Adrenal gland (tissue), 12 donors: Measurements from ENCODE around the gene RNF217. TPM values are rescaled to one million over a fixed set of nuclear protein-coding genes. Genes with fewer than 3 reads are reported as not detected.
"Not testable (repeated sequence)": the region's sequence is repeated elsewhere in the genome, so short reads cannot be mapped to it uniquely, and the experiment has no call there.

Source experiments
- DNase-seq, 7 donors: peaks; one replicate each; pipeline ENCODE4 v3.0.0-alpha.2; 2019 to 2020
- H3K27ac ChIP-seq, 5 donors: fragments of 200-600 bp; sonication (generic) in 4 of 5; 1 replicate in 3 of 5; 2 replicates in 2 of 5; pipeline versions ENCODE4 v1.5.1 to v1.8.0; 2016 to 2020; ENCODE audit warnings: mild to moderate bottlenecking in 1 of 5
- H3K27me3 ChIP-seq: fragments of 200-600 bp; 2 replicates; pipeline ENCODE4 v1.8.0; 2021
- H3K36me3 ChIP-seq, 2 donors: fragments of 200-600 bp; replicated peaks in 1 of 2; 1 replicate in 1 of 2; 2 replicates in 1 of 2; pipeline versions ENCODE4 v1.5.1 to v1.8.0; 2018 to 2022
- H3K4me1 ChIP-seq, 2 donors: fragments of 200-600 bp; replicated peaks in 1 of 2; 1 replicate in 1 of 2; 2 replicates in 1 of 2; pipeline versions ENCODE4 v1.5.1 to v1.8.0; 2018 to 2021
- H3K4me3 ChIP-seq, 4 donors: fragments of 200-600 bp; sonication (generic) in 3 of 4; one replicate each; pipeline ENCODE4 v1.5.1; 2016 to 2018
- H3K9me3 ChIP-seq, 3 donors: fragments of 200-600 bp; sonication (generic) in 1 of 3; replicated peaks in 1 of 3; 1 replicate in 2 of 3; 2 replicates in 1 of 3; pipeline versions ENCODE4 v1.5.1 to v1.8.0; 2016 to 2021
- CTCF ChIP-seq, 6 experiments: fragments of 450-650 bp in 4 of 6; fragments of 200-600 bp in 2 of 6; sonication (generic) in 1 of 6; IDR thresholded peaks; 1 replicate in 5 of 6; 2 replicates in 1 of 6; pipeline versions ENCODE4 v1.5.1 to v1.8.0; 2016 to 2021; ENCODE audit warnings: antibody characterized with exemption in 6 of 6, mild to moderate bottlenecking in 2 of 6, moderate library complexity in 1 of 6
- POLR2A ChIP-seq, 2 donors: fragments of 450-650 bp; IDR thresholded peaks; one replicate each; pipeline ENCODE4 v1.6.1; 2017; ENCODE audit warnings: antibody characterized with exemption in 2 of 2, mild to moderate bottlenecking in 2 of 2, moderate library complexity in 1 of 2
- WGBS, 4 donors: extraction: QIAGEN DNeasy Blood & Tissue Kit in 2 of 4; methylation state at CpG; one replicate each; pipeline versions ENCODE4 v1.1.5 to v1.1.7; 2013 to 2017; 5-methylcytosine and 5-hydroxymethylcytosine counted together
- intact Hi-C, 2 donors: fragments of 100-400 bp; cut with DNase I; formaldehyde crosslinking; loops; one replicate each; pipeline versions ENCODE4 v1.14.1 to v1.15.0; 2022 to 2023
- polyA plus RNA-seq, 3 donors: library from polyadenylated mRNA; stranded (reverse); fragments of 200-250 nt in 2 of 3; fragments of 350-450 nt in 1 of 3; fragmentation: Illumina TruSeq in 1 of 3; extraction: RNeasy Lipid Tissue Mini Kit (QIAGEN cat#74804) in 1 of 3; gene quantifications; one replicate each; pipeline ENCODE4 v1.2.3, GENCODE V29; 2013 to 2014
- total RNA-seq, 9 donors: library from RNA; depleted of rRNA in 4 of 9; stranded (reverse); fragments of >200 nt in 4 of 9; fragments of 120-200 nt in 1 of 9; fragmentation: NEBNext Ultra II Directional in 1 of 9; extraction: Animal tissue kit (Norgen Biotek cat#: 25700) in 1 of 9; gene quantifications; one replicate each; pipeline versions ENCODE4 v1.1.0 to v1.2.4, GENCODE V29; 2013 to 2023
- donor health status: healthy with polysubstance abuse.
- donor health status: Bipolar disorder and iron deficiency.
- donor health status: DM: yes; HTN: yes; CAD: no.
- donor health status: DM: no; HTN: no; CAD: no.
- donor health status: DM: no; HTN: no; CAD: no.
- donor health status: DM: yes; HTN: yes; CAD: no.

RNF217 gene
- total and polyA plus RNA-seq, 12 donors, result 4.6 to 23.0 (median 11.5) TPM

- Histone ChIP-seq H3K36me3 (no peaks in the 10 kb centered on the region), H3K4me1 (no peaks in the 10 kb centered on the region), H3K4me3 (no peak overlapping the region), H3K27me3 (no peaks in the 10 kb centered on the region), H3K27ac (no peak overlapping the region), H3K9me3 (no peaks in the 10 kb centered on the region)
- intact Hi-C loops, result no loop called here
- TF ChIP-seq CTCF (IDR thresholded peaks at IDR 0.05) (no peak), POLR2A (IDR thresholded peaks at IDR 0.05) (no peak)
- WGBS, 4 donors, result 79 to 89% (median 86%) methylated on average over 3 of the region's 3 CpGs
- no peak for DNase-seq
Measured at GRCh38 chr6:125066964-125067363, 104.7 kb downstream of the RNF217 start.

GRCh38 chr6:125067552-125067951, 105.3 kb downstream of the RNF217 start:
- no peaks in the 10 kb centered on the region for H3K27me3 ChIP-seq
- no peaks in the 10 kb centered on the region for H3K9me3 ChIP-seq
- H3K36me3 ChIP-seq, result no peaks in the 10 kb centered on the region
- no peak overlapping the region for H3K27ac ChIP-seq
- no peak overlapping the region for H3K4me3 ChIP-seq
- H3K4me1 ChIP-seq, result no peaks in the 10 kb centered on the region
- TF ChIP-seq CTCF (IDR thresholded peaks at IDR 0.05) (no peak), POLR2A (IDR thresholded peaks at IDR 0.05) (no peak)
- 86 to 91% (median 87%) methylated on average over 1 of the region's 1 CpG for WGBS, 4 donors
- intact Hi-C loops, result no loop called here
- DNase-seq, result no peak

DNA sequence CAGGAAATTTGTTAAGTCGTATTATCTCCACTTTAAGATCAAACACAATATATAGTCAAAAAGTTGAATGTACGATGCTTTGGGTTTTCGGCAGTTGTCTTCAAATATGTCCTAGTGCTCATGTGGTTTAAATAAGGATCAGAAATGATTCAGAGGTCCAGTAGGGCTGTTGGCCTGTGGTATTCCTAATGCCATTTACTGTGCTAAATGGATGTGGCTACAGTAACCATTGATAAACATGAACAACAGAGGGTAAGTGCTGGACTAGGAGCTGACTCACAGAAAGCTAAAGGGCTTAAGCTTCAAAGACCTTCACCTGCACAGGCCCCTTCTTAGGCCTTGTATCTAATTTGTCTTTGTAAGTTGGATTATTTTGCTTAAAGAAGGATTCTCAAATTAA, 110.8 kb downstream of the RNF217 start:
- TF ChIP-seq CTCF (IDR thresholded peaks at IDR 0.05) (no peak), POLR2A (IDR thresholded peaks at IDR 0.05) (no peak)
- no peaks in the 10 kb centered on the region for H3K9me3 ChIP-seq
- H3K36me3 ChIP-seq, result no peaks in the 10 kb centered on the region
- 91 to 99% (median 97%) methylated on average over 3 of the region's 3 CpGs for WGBS, 4 donors
- DNase-seq, result no peak
- no peaks in the 10 kb centered on the region for H3K4me1 ChIP-seq
- H3K4me3 ChIP-seq, result no peak overlapping the region
- no peak overlapping the region for H3K27ac ChIP-seq
- no peaks in the 10 kb centered on the region for H3K27me3 ChIP-seq
- intact Hi-C loops, result loop anchor here in 1 of 2 donors (5.0 kb wide), 1 partner anchor 81 kb away; no protein-coding TSS in a partner anchor

DNA sequence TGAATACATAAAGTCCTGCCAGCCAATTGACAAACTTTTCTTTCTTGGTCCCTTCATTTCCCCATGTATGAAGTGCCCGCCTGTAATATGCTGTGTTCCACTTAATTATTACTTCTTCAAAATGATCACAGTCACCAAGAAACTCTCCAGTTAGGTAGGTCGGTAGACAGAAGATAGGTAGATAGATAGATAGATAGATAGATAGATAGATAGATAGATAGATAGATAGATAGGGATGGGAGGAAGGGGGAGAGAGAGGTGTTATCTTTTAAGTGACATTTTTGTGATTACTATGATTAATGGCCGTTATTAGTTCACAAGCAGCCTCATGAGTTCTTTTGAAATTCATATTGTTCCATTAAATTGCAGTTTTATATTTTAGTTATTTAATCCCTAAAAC, 111.9 kb downstream of the RNF217 start:
- H3K4me3 ChIP-seq, result no peak overlapping the region

DNA sequence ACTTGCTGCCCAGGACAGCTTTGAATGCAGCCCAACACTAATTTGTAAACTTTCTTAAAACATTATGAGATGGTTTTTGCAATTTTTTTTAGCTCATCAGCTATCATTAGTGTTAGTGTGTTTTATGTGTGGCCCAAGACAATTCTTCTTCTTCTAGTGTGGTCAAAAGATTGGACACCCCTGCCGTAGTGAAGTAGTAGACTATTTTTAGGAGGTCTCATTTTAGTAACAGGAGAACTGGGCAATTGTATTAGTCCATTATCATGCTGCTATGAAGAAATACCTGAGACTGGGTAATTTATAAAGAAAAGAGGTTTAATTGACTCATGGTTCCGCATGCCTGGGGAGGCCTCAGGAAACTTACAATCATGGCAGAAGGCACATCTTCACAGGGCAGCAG, 112.8 kb downstream of the RNF217 start:
- intact Hi-C loops, H3K4me1 ChIP-seq, H3K27ac ChIP-seq, H3K27me3 ChIP-seq, DNase-seq, H3K4me3 ChIP-seq, H3K9me3 ChIP-seq, H3K36me3 ChIP-seq: not testable (repeated sequence)
- 94 to 97% (median 95%) methylated on average over 2 of the region's 2 CpGs for whole genome bisulfite sequencing, 4 donors

More for the DNA sequence above, 111.9 kb downstream of the RNF217 start:
- intact Hi-C loops, result loop anchor here in 1 of 2 donors (5.0 kb wide), 1 partner anchor 82 kb away; no protein-coding TSS in a partner anchor
- Histone ChIP-seq H3K27me3 (no peaks in the 10 kb centered on the region), H3K36me3 (no peaks in the 10 kb centered on the region), H3K27ac (no peak overlapping the region), H3K9me3 (no peaks in the 10 kb centered on the region), H3K4me1 (no peaks in the 10 kb centered on the region)
- DNase-seq, result no peak
- TF ChIP-seq CTCF (IDR thresholded peaks at IDR 0.05) (no peak), POLR2A (IDR thresholded peaks at IDR 0.05) (no peak)
- 86 to 92% (median 89%) methylated on average over 3 of the region's 3 CpGs for WGBS, 4 donors
